ENCODE data around the gene CXorf38.

DNA sequence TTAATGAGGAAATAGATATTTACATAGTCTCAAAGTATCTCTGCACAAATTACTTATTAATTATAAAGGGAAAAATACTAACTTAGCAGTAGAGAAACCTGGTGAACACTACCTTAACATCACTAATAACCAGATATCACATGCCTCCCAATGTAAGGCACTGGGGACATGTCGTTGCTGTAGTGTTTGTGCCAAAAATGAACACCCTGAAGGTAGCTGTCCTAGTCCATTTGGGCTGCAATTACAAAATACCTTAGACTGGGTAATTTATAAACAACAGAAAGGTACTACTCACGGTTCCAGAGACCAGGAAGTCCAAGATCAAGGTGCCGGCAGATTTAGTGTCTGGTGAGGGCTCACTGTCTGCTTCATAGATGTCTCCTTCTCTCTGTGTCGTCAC lies 34.9 kb downstream of the CXorf38 start:
- TF ChIP-seq, protein P1, sequence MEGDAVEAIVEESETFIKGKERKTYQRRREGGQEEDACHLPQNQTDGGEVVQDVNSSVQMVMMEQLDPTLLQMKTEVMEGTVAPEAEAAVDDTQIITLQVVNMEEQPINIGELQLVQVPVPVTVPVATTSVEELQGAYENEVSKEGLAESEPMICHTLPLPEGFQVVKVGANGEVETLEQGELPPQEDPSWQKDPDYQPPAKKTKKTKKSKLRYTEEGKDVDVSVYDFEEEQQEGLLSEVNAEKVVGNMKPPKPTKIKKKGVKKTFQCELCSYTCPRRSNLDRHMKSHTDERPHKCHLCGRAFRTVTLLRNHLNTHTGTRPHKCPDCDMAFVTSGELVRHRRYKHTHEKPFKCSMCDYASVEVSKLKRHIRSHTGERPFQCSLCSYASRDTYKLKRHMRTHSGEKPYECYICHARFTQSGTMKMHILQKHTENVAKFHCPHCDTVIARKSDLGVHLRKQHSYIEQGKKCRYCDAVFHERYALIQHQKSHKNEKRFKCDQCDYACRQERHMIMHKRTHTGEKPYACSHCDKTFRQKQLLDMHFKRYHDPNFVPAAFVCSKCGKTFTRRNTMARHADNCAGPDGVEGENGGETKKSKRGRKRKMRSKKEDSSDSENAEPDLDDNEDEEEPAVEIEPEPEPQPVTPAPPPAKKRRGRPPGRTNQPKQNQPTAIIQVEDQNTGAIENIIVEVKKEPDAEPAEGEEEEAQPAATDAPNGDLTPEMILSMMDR (conservative IDR thresholded peaks at IDR 0.05 in 1 of 2, IDR thresholded peaks at IDR 0.05 in 1 of 2; ENCODE audit: extremely low read depth in 1 of 2, insufficient read depth in 1 of 2, low read depth in 1 of 2, low read length in 2 of 2): no peak
- no peak for TF ChIP-seq EZH2 (IDR thresholded peaks at IDR 0.05; ENCODE audit: borderline replicate concordance, low read length)
